Upper lobe of right lung (tissue), 1 donor: ENCODE measurements around the gene ARHGAP24. TPM values are rescaled to one million over a fixed set of nuclear protein-coding genes. Genes with fewer than 3 reads are reported as not detected.
"Not testable (repeated sequence)": the region's sequence is repeated elsewhere in the genome, so short reads cannot be mapped to it uniquely, and the experiment has no call there.

Experiments
- ATAC-seq: fragments of 200-7000 bp; cut with Tn5 transposase; one replicate; pipeline ENCODE4 v1.9.1; 2020; ENCODE audit warnings: mild to moderate bottlenecking, moderate library complexity
- DNase-seq: peaks from one replicate; pipeline ENCODE4 v3.0.0-alpha.2; 2020
- H3K27ac ChIP-seq: fragments of 200-600 bp; one replicate; pipeline ENCODE4 v1.8.0; 2022
- H3K27me3 ChIP-seq: fragments of 200-600 bp; one replicate; pipeline ENCODE4 v1.8.0; 2022; ENCODE audit warnings: mild to moderate bottlenecking
- H3K36me3 ChIP-seq: fragments of 200-600 bp; one replicate; pipeline ENCODE4 v1.8.0; 2022
- H3K4me1 ChIP-seq: fragments of 200-600 bp; one replicate; pipeline ENCODE4 v1.8.0; 2022
- H3K4me3 ChIP-seq: fragments of 200-600 bp; one replicate; pipeline ENCODE4 v1.8.0; 2022; ENCODE audit warnings: mild to moderate bottlenecking
- H3K9me3 ChIP-seq: fragments of 200-600 bp; one replicate; pipeline ENCODE4 v1.8.0; 2022
- intact Hi-C: fragments of 100-400 bp; cut with DNase I; formaldehyde crosslinking; loops from one replicate; pipeline ENCODE4 v1.11.0; 2022
- total RNA-seq: library from RNA; stranded (reverse); fragmentation: NEBNext Ultra II Directional; extraction: Animal tissue kit (Norgen Biotek cat#: 25700); gene quantifications from one replicate; pipeline ENCODE4 v1.2.1, GENCODE V29; 2021
- TF ChIP-seq, protein P1 (sequence below): fragments of 200-600 bp; IDR thresholded peaks from one replicate; pipeline ENCODE4 v1.8.0; 2022; ENCODE audit warnings: antibody characterized with exemption
- donor health status: DM: no; HTN: yes; CAD: no; lungs with severe emphysema.

The ARHGAP24 gene
- total RNA-seq, 1 donor from 2014 or later, result 29.8 TPM

DNA sequence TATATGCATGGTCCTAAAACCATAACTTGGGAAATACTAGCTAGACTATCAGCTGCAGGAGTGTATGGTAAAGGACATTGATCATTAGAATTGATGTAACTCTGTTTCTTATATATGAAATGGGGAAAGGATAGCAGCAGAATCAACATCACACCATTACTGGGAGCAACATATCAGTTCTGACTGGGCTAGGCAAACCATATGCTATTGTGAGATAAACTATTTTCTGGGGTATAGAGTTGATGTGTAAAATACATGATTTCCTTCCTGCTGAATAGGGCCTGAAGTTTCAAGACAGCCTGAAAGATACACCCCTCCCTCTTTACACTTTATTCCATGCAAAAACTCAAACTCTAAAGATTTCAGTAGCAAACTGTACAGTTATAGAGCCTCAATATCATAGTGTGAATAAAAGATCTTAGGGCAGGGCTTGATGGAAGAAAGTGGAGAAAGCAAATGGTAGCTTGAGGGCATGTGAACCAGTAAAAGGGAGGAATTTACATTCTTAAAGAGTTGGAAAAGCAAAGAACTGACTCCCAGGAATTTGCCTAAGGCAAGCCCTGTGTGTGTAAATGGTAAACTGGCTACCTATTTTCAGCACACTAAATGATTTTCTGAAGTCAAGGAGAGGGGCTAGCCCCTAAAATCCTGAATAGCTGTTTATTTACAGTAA lies 480.8 kb downstream of the ARHGAP24 start:
- TF ChIP-seq, protein P1, sequence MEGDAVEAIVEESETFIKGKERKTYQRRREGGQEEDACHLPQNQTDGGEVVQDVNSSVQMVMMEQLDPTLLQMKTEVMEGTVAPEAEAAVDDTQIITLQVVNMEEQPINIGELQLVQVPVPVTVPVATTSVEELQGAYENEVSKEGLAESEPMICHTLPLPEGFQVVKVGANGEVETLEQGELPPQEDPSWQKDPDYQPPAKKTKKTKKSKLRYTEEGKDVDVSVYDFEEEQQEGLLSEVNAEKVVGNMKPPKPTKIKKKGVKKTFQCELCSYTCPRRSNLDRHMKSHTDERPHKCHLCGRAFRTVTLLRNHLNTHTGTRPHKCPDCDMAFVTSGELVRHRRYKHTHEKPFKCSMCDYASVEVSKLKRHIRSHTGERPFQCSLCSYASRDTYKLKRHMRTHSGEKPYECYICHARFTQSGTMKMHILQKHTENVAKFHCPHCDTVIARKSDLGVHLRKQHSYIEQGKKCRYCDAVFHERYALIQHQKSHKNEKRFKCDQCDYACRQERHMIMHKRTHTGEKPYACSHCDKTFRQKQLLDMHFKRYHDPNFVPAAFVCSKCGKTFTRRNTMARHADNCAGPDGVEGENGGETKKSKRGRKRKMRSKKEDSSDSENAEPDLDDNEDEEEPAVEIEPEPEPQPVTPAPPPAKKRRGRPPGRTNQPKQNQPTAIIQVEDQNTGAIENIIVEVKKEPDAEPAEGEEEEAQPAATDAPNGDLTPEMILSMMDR, result no peak
- Histone ChIP-seq H3K36me3 (no peaks in the 10 kb centered on the region), H3K9me3 (no peaks in the 10 kb centered on the region), H3K27me3 (no peaks in the 10 kb centered on the region), H3K4me3 (no peak overlapping the region), H3K4me1 (no peaks in the 10 kb centered on the region), H3K27ac (no peak overlapping the region)
- DNase-seq (no peak), ATAC-seq (no peak)
- intact Hi-C loops, result no loop called here

DNA sequence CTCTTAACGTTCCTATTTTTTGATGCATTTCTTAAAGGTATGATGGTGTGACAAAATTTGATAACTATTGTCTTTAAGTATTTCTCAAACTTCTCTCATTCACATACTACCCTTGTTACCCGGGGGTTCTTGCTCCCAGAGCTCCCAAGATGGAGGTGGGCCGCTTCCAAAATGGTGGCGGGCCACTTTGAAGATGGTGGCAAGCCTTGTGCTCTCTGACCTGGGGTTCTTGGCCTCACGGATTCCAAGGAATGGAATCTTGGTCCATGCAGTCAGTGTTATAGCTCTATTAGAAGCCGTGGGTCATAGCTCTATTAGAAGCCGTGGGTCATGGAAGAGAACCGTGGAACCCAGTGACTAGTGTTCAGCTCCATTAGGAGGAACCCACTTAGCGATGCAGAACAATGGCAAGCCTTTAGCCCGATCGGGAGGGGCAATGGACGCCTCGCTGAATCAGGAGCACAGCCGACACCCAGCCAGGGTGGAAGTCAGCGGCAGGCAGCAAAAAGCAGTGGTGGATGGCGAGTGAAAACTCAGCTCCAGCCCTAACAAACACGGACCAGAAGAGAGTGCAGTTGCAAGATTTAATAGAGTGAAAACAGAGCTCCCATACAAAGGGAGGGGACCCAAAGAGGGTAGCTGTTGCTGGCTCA lies 481.5 kb downstream of the ARHGAP24 start:
- no peak overlapping the region for H3K27ac ChIP-seq
- DNase-seq (no peak), ATAC-seq (no peak)
- intact Hi-C loops, result no loop called here
- TF ChIP-seq, protein P1, result no peak
- no peaks in the 10 kb centered on the region for H3K9me3 ChIP-seq
- H3K4me1 ChIP-seq, result no peaks in the 10 kb centered on the region
- H3K4me3 ChIP-seq, result no peak overlapping the region
- no peaks in the 10 kb centered on the region for H3K36me3 ChIP-seq
- no peaks in the 10 kb centered on the region for H3K27me3 ChIP-seq

DNA sequence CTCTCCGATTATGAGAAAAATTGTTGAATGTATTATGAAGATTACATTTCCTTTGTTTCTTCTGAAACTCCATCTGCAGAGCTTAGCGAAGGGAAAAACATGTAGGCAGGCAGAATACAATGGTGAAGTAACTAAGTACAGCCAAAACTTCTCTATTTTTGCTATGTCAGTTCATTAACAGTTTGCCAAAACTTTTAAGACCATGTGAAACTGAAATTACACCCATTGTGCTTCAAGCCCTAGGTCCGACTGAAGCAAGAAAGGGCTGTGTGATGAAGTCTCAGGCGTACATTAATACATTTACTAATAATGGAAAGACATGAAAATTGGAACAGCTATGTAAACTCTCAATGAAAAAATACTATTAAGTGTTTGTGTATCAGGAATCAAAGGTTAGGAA lies 486.9 kb downstream of the ARHGAP24 start:
- DNase-seq (no peak), ATAC-seq (no peak)
- Histone ChIP-seq H3K4me1 (no peaks in the 10 kb centered on the region), H3K27ac (no peak overlapping the region), H3K9me3 (no peaks in the 10 kb centered on the region), H3K4me3 (no peak overlapping the region), H3K36me3 (no peaks in the 10 kb centered on the region), H3K27me3 (no peaks in the 10 kb centered on the region)
- intact Hi-C loops, result no loop called here
- TF ChIP-seq, protein P1, result no peak

DNA sequence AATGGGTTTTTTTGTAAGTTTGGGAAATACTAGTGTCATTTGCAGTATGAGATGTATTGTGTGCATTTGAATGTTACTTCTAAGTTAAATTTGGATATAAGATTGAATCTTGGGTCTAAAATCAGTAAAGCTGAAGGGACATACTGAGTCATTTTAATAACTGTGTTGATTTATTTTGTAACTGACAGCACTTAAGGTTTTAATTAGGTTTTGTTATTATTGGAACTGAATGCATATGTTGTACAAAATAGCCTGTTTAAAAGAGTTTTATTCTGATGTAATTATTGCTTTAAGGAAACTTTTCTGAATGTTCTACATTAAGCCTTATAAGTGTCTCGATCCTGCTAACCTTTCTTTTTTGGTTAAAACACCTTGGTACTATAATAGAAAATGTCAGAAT lies 488.3 kb downstream of the ARHGAP24 start:
- no peak for ATAC-seq
- intact Hi-C loops, result no loop called here
- no peaks in the 10 kb centered on the region for H3K36me3 ChIP-seq
- H3K4me1 ChIP-seq, result peaks cover 5% of the 10 kb centered on the region
- TF ChIP-seq, protein P1, result no peak
- no peaks in the 10 kb centered on the region for H3K9me3 ChIP-seq
- no peak for DNase-seq
- no peaks in the 10 kb centered on the region for H3K27me3 ChIP-seq
- no peak overlapping the region for H3K4me3 ChIP-seq
- H3K27ac ChIP-seq, result no peak overlapping the region

DNA sequence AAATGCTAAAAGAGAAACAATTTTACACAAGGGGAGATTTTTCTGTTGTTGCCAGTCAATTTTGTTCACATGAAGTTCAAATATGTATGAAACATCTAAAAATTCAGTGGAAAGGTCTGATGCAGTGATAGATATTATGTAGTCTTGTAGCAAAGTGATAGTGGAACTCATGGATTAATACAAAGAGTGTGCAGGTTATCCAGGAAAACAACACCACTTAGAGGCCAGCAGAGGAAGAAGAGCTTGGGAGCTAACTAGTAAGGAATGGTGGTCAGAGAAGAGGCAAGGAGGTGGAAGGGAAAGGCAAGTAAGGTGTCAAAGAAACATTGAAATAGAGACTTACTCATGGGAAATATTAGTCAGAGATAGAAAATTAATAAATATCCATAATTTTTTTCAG lies 489.3 kb downstream of the ARHGAP24 start:
- Histone ChIP-seq H3K9me3 (no peaks in the 10 kb centered on the region), H3K27ac (no peak overlapping the region), H3K27me3 (no peaks in the 10 kb centered on the region), H3K4me1 (peaks cover 8% of the 10 kb centered on the region), H3K36me3 (no peaks in the 10 kb centered on the region), H3K4me3 (no peak overlapping the region)
- peak; percentile 36 for ATAC-seq
- no peak for DNase-seq
- intact Hi-C loops, result no loop called here
- TF ChIP-seq, protein P1, result no peak

DNA sequence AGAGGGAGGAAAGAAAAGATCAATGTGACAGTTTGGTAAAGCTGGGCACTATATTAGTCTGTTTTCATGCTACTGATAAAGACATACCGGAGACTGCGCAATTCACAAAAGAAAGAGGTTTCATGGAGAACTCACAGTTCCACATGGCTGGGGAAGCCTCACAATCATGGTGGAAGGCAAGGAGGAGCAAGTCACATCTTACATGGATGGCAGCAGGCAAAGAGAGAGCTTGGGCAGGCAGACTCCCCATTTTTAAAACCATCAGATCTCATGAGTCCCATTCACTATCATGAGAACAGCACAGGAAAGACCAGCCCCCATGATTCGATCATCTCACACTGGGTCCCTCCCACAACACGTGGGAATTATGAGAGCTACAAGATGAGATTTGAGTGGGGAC lies 490.1 kb downstream of the ARHGAP24 start:
- H3K4me1 ChIP-seq, ATAC-seq, H3K36me3 ChIP-seq, H3K4me3 ChIP-seq, DNase-seq, intact Hi-C loops, H3K27me3 ChIP-seq, H3K27ac ChIP-seq, H3K9me3 ChIP-seq: not testable (repeated sequence)
